DOHH2 (cell line): Measurements from ENCODE around the gene TSC22D1.

ENCODE experiments used
- EZH2phosphoT487 ChIP-seq: fragments of 200-600 bp; sonication (generic); IDR thresholded peaks from 2 replicates; pipeline ENCODE4 v1.6.1; 2017; ENCODE audit warnings: borderline replicate concordance, mild to moderate bottlenecking, antibody characterized with exemption, low read length, moderate library complexity, mixed read lengths
- TF ChIP-seq, protein P1 (sequence below): fragments of 200-600 bp; sonication (generic); IDR thresholded peaks from one replicate; pipeline ENCODE4 v1.5.1; 2014; ENCODE audit warnings: antibody characterized with exemption, mild to moderate bottlenecking, low read depth, low read length; ENCODE audit not compliant: poor library complexity, severe bottlenecking

DNA sequence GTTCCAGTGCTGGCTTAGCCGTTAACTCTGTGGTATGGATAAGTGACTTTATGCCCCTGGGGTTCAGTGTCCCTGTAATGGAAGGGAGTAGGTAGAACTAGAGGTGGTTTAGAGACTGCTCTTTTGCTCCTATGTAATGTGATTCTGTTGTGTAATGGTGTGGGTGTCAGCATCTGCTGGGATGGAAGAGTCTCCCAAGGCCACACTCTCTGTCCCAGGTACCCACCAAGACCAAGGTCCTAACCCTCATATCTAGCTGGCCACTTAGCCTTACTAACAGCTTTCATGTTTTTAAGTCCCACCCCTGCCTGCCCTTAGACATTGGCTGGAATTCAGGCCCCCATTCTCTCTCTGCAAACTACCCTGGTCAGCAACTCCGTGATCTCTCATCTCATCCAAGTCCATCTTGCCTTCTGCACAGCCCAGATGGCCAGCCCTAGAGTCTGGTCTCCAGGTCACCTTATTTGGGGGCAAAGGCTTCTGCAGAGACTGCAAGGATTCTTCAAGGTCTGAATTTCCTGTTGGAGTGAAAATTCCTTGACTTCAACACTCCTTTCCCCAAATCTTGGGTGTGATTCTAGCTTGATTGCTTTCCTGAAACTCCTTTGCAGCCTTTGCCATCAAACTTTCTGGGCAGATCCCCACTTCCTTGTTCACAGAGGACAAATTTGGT lies 154.1 kb downstream of the TSC22D1 start:
- TF ChIP-seq, protein P1, sequence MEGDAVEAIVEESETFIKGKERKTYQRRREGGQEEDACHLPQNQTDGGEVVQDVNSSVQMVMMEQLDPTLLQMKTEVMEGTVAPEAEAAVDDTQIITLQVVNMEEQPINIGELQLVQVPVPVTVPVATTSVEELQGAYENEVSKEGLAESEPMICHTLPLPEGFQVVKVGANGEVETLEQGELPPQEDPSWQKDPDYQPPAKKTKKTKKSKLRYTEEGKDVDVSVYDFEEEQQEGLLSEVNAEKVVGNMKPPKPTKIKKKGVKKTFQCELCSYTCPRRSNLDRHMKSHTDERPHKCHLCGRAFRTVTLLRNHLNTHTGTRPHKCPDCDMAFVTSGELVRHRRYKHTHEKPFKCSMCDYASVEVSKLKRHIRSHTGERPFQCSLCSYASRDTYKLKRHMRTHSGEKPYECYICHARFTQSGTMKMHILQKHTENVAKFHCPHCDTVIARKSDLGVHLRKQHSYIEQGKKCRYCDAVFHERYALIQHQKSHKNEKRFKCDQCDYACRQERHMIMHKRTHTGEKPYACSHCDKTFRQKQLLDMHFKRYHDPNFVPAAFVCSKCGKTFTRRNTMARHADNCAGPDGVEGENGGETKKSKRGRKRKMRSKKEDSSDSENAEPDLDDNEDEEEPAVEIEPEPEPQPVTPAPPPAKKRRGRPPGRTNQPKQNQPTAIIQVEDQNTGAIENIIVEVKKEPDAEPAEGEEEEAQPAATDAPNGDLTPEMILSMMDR: no peak
- no peak for TF ChIP-seq EZH2phosphoT487
